ENCODE results near the gene FOXP1.

FOXP1 gene

GRCh38 chr3:71244153-71244825, 339.2 kb downstream of the FOXP1 start:
- TF ChIP-seq PKNOX1 (IDR thresholded peaks at IDR 0.05): no peak
- no peak for TF ChIP-seq NFRKB (IDR thresholded peaks at IDR 0.05)
- no peak for TF ChIP-seq BHLHE40 (IDR thresholded peaks at IDR 0.05; ENCODE audit: borderline replicate concordance)
- ChIA-PET POLR2A (no interaction called here), CTCF (no interaction called here)
- no peak for DNase-seq (ENCODE audit: extremely low spot score)

GRCh38 chr3:71243229-71243628, 340.3 kb downstream of the FOXP1 start:
- ChIA-PET POLR2A (no interaction called here), CTCF (interaction anchor here (0.6 kb wide), 1 partner anchor 110 kb away, joined by 3 read pairs; no protein-coding TSS in a partner anchor)
- DNase-seq (ENCODE audit: extremely low spot score): no peak
- no peak for TF ChIP-seq ARNT (IDR thresholded peaks at IDR 0.05)
- TF ChIP-seq FOXA1 (IDR thresholded peaks at IDR 0.05): no peak
- no peak for TF ChIP-seq PKNOX1 (IDR thresholded peaks at IDR 0.05)
- TF ChIP-seq LEF1 (IDR thresholded peaks at IDR 0.05; ENCODE audit: borderline replicate concordance): no peak
- TF ChIP-seq SP1 (IDR thresholded peaks at IDR 0.05): no peak

GRCh38 chr3:71241981-71242560, 341.5 kb downstream of the FOXP1 start:
- POLR2A ChIA-PET: interaction anchor here (0.9 kb wide), 1 partner anchor 178 kb away, joined by 3 read pairs; no protein-coding TSS in a partner anchor
- no peak for DNase-seq (ENCODE audit: extremely low spot score)
- CTCF ChIA-PET: interaction anchor here (1.0 kb wide), 1 partner anchor 104 kb away, joined by 5 read pairs; no protein-coding TSS in a partner anchor
- TF ChIP-seq ZNF384 (IDR thresholded peaks at IDR 0.05): no peak

GRCh38 chr3:71241246-71241901, 342.2 kb downstream of the FOXP1 start:
- CTCF ChIA-PET: interaction anchor here (1.0 kb wide), 1 partner anchor 104 kb away, joined by 5 read pairs; no protein-coding TSS in a partner anchor

GRCh38 chr3:71240034-71240433, 343.5 kb downstream of the FOXP1 start:
- ChIA-PET CTCF (no interaction called here), POLR2A (no interaction called here)
- no peak for DNase-seq (ENCODE audit: extremely low spot score)
- TF ChIP-seq SP1 (IDR thresholded peaks at IDR 0.05) (no peak), CTBP1 (IDR thresholded peaks at IDR 0.05; ENCODE audit: borderline replicate concordance) (no peak), ARNT (IDR thresholded peaks at IDR 0.05) (no peak), FOXK2 (IDR thresholded peaks at IDR 0.05) (no peak), FOXA1 (IDR thresholded peaks at IDR 0.05) (no peak), ZNF384 (IDR thresholded peaks at IDR 0.05) (no peak), SUZ12 (IDR thresholded peaks at IDR 0.05) (no peak), ELF4 (IDR thresholded peaks at IDR 0.05) (no peak), TARDBP (IDR thresholded peaks at IDR 0.05) (no peak), NFRKB (IDR thresholded peaks at IDR 0.05) (no peak), LEF1 (IDR thresholded peaks at IDR 0.05; ENCODE audit: borderline replicate concordance) (no peak), FOXM1 (IDR thresholded peaks at IDR 0.05; ENCODE audit: borderline replicate concordance) (no peak), BHLHE40 (IDR thresholded peaks at IDR 0.05; ENCODE audit: borderline replicate concordance) (no peak)

More at GRCh38 chr3:71241246-71241901, 342.2 kb downstream of the FOXP1 start:
- TF ChIP-seq PKNOX1 (IDR thresholded peaks at IDR 0.05) (no peak), TARDBP (IDR thresholded peaks at IDR 0.05) (no peak), HDGF (IDR thresholded peaks at IDR 0.05; ENCODE audit: borderline replicate concordance) (no peak), LEF1 (IDR thresholded peaks at IDR 0.05; ENCODE audit: borderline replicate concordance) (no peak), SUZ12 (IDR thresholded peaks at IDR 0.05) (no peak), ARNT (IDR thresholded peaks at IDR 0.05) (no peak), CTBP1 (IDR thresholded peaks at IDR 0.05; ENCODE audit: borderline replicate concordance) (no peak), FOXA1 (IDR thresholded peaks at IDR 0.05) (no peak), NFRKB (IDR thresholded peaks at IDR 0.05) (no peak), FOXM1 (IDR thresholded peaks at IDR 0.05; ENCODE audit: borderline replicate concordance) (no peak), ELF4 (IDR thresholded peaks at IDR 0.05) (no peak)
- no peak for DNase-seq (ENCODE audit: extremely low spot score)
- POLR2A ChIA-PET: interaction anchor here (0.9 kb wide), 1 partner anchor 177 kb away, joined by 3 read pairs; no protein-coding TSS in a partner anchor

GRCh38 chr3:71238355-71238757, 345.2 kb downstream of the FOXP1 start:
- POLR2A ChIA-PET: interaction anchor here (1.5 kb wide), 1 partner anchor 9 kb away, joined by 5 read pairs; no protein-coding TSS in a partner anchor
- CTCF ChIA-PET: interaction anchor here (1.0 kb wide), 1 partner anchor 13 kb away, joined by 4 read pairs; no protein-coding TSS in a partner anchor
- TF ChIP-seq CTBP1 (IDR thresholded peaks at IDR 0.05; ENCODE audit: borderline replicate concordance) (no peak), TARDBP (IDR thresholded peaks at IDR 0.05) (no peak), FOXA1 (IDR thresholded peaks at IDR 0.05) (no peak), FOXK2 (IDR thresholded peaks at IDR 0.05) (no peak), NFRKB (IDR thresholded peaks at IDR 0.05) (no peak), ARNT (IDR thresholded peaks at IDR 0.05) (no peak), PKNOX1 (IDR thresholded peaks at IDR 0.05) (no peak), ELF4 (IDR thresholded peaks at IDR 0.05) (no peak), LEF1 (IDR thresholded peaks at IDR 0.05; ENCODE audit: borderline replicate concordance) (no peak), HDGF (IDR thresholded peaks at IDR 0.05; ENCODE audit: borderline replicate concordance) (no peak)
- DNase-seq (ENCODE audit: extremely low spot score): no peak

Measured in HEK293T (cell line).